Ammon's horn (tissue), 1 donor: Measurements from ENCODE around the gene CNPY3.
"Not testable (repeated sequence)": the region's sequence is repeated elsewhere in the genome, so short reads cannot be mapped to it uniquely, and the experiment has no call there.

ENCODE experiments used
- DNase-seq: peaks from one replicate; pipeline ENCODE4 v3.0.0-alpha.2; 2016; ENCODE audit warnings: low spot score

The CNPY3 gene

GRCh38 chr6:42915732-42916131 lies 13.5 kb upstream of the CNPY3 start, which contains the start of gene PTCRA:
TSS of gene PTCRA (plus strand) at chr6:42916053. CDS start at chr6:42916070, 17 bp downstream.
- no peak for DNase-seq

GRCh38 chr6:42916288-42916687 lies 13.0 kb upstream of the CNPY3 start:
- no peak for DNase-seq

- DNase-seq: no peak
Observed at GRCh38 chr6:42921801-42922200, 7.5 kb upstream of the CNPY3 start.

GRCh38 chr6:42923666-42924065 lies 5.6 kb upstream of the CNPY3 start:
- no peak for DNase-seq

- DNase-seq: no peak
Observed at GRCh38 chr6:42925248-42925857, 3.9 kb upstream of the CNPY3 start.

GRCh38 chr6:42929821-42930360 lies 611 bp downstream of the CNPY3 start:
- peak; percentile 58 for DNase-seq

- no peak for DNase-seq
Observed at GRCh38 chr6:42932412-42932811, 3.1 kb downstream of the CNPY3 start.

GRCh38 chr6:42933205-42933604 lies 3.9 kb downstream of the CNPY3 start:
- DNase-seq: peak; percentile 46

- no peak for DNase-seq
Observed at GRCh38 chr6:42935322-42935721, 6.0 kb downstream of the CNPY3 start.

GRCh38 chr6:42936398-42936797 lies 7.1 kb downstream of the CNPY3 start:
- no peak for DNase-seq

GRCh38 chr6:42937548-42938427 lies 8.5 kb downstream of the CNPY3 start:
- no peak for DNase-seq

- no peak for DNase-seq
Observed at GRCh38 chr6:42938428-42938796, 9.1 kb downstream of the CNPY3 start.

- no peak for DNase-seq
Observed at GRCh38 chr6:42938987-42939809, 9.9 kb downstream of the CNPY3 start.

GRCh38 chr6:42939810-42940167 lies 10.5 kb downstream of the CNPY3 start:
- DNase-seq: no peak

GRCh38 chr6:42940493-42941045 lies 11.3 kb downstream of the CNPY3 start:
- DNase-seq: no peak

- DNase-seq: not testable (repeated sequence)
Observed at GRCh38 chr6:42941356-42941755, 12.1 kb downstream of the CNPY3 start.

GRCh38 chr6:42942444-42942843 lies 13.2 kb downstream of the CNPY3 start:
- DNase-seq: no peak

GRCh38 chr6:42947950-42948349 lies 18.7 kb downstream of the CNPY3 start:
- no peak for DNase-seq

GRCh38 chr6:42952389-42952788 lies 23.1 kb downstream of the CNPY3 start:
- DNase-seq: no peak

GRCh38 chr6:42954405-42954804 lies 25.1 kb downstream of the CNPY3 start:
- not testable (repeated sequence) for DNase-seq

- no peak for DNase-seq
Observed at GRCh38 chr6:42958125-42958524, 28.8 kb downstream of the CNPY3 start.

GRCh38 chr6:42959917-42960242 lies 30.6 kb downstream of the CNPY3 start:
- no peak for DNase-seq
